ENCODE results near the gene IGSF6. TPM values are rescaled to one million over a fixed set of nuclear protein-coding genes. Genes with fewer than 3 reads are reported as not detected.
A peak's percentile ranks its signal among the peaks of the same experiment; 100 is the strongest.

The IGSF6 gene
- total RNA-seq, 1 donor from 2014 or later, result 0.74 TPM

- peak overlapping the region; percentile 49 for H3K27ac ChIP-seq
- no peaks in the 10 kb centered on the region for H3K27me3 ChIP-seq
- intact Hi-C loops (cut with DNase I), result no loop called here
- peaks cover 18% of the 10 kb centered on the region for H3K4me1 ChIP-seq
- TF ChIP-seq POLR2AphosphoS5 (IDR thresholded peaks at IDR 0.05; ENCODE audit: insufficient read depth in 1 of 2, low read depth in 1 of 2), result no peak
- no peak for TF ChIP-seq CTCF (IDR thresholded peaks at IDR 0.05)
- TF ChIP-seq POLR2A (IDR thresholded peaks at IDR 0.05), result no peak
- no peak overlapping the region for H3K4me3 ChIP-seq
- no peak for DNase-seq (ENCODE audit: extremely low spot score in 2 of 2)
- peaks cover 0 to 5% of the 10 kb centered on the region in 2 donors for H3K36me3 ChIP-seq
- no peaks in the 10 kb centered on the region for H3K9me3 ChIP-seq
Observed at GRCh38 chr16:21646091-21646490, 6.3 kb downstream of the IGSF6 start.

GRCh38 chr16:21645261-21645721 is 7.1 kb downstream of the IGSF6 start:
- peak overlapping the region; percentile 49 for H3K27ac ChIP-seq
- intact Hi-C loops (cut with DNase I), result no loop called here
- no peaks in the 10 kb centered on the region for H3K27me3 ChIP-seq
- H3K36me3 ChIP-seq, result peaks cover 0 to 5% of the 10 kb centered on the region in 2 donors
- TF ChIP-seq POLR2AphosphoS5 (IDR thresholded peaks at IDR 0.05; ENCODE audit: insufficient read depth in 1 of 2, low read depth in 1 of 2) (no peak), POLR2A (IDR thresholded peaks at IDR 0.05) (no peak), CTCF (IDR thresholded peaks at IDR 0.05) (no peak)
- H3K9me3 ChIP-seq, result no peaks in the 10 kb centered on the region
- no peak for DNase-seq (ENCODE audit: extremely low spot score in 2 of 2)
- peaks cover 18% of the 10 kb centered on the region for H3K4me1 ChIP-seq
- H3K4me3 ChIP-seq, result peak overlapping the region in 1 of 2 donors; percentile 22

- Histone ChIP-seq H3K27ac (no peak overlapping the region), H3K4me1 (peaks cover 18% of the 10 kb centered on the region), H3K27me3 (no peaks in the 10 kb centered on the region), H3K36me3 (peaks cover 0 to 5% of the 10 kb centered on the region in 2 donors), H3K4me3 (no peak overlapping the region), H3K9me3 (no peaks in the 10 kb centered on the region)
- DNase-seq (ENCODE audit: extremely low spot score in 2 of 2), result no peak
- TF ChIP-seq POLR2A (IDR thresholded peaks at IDR 0.05) (no peak), CTCF (IDR thresholded peaks at IDR 0.05) (no peak), POLR2AphosphoS5 (IDR thresholded peaks at IDR 0.05; ENCODE audit: insufficient read depth in 1 of 2, low read depth in 1 of 2) (no peak)
- intact Hi-C loops (cut with DNase I), result no loop called here
Observed at GRCh38 chr16:21644674-21645073, 7.7 kb downstream of the IGSF6 start.

GRCh38 chr16:21643785-21644184 is 8.6 kb downstream of the IGSF6 start:
- intact Hi-C loops (cut with DNase I), result no loop called here
- H3K4me1 ChIP-seq, result peaks cover 18% of the 10 kb centered on the region

More at GRCh38 chr16:21643785-21644184, 8.6 kb downstream of the IGSF6 start:
- no peaks in the 10 kb centered on the region for H3K9me3 ChIP-seq
- H3K4me3 ChIP-seq, result no peak overlapping the region
- TF ChIP-seq POLR2A (IDR thresholded peaks at IDR 0.05), result no peak
- TF ChIP-seq POLR2AphosphoS5 (IDR thresholded peaks at IDR 0.05; ENCODE audit: insufficient read depth in 1 of 2, low read depth in 1 of 2), result no peak
- no peak for TF ChIP-seq CTCF (IDR thresholded peaks at IDR 0.05)
- H3K27ac ChIP-seq, result no peak overlapping the region
- peaks cover 0 to 5% of the 10 kb centered on the region in 2 donors for H3K36me3 ChIP-seq
- no peak for DNase-seq (ENCODE audit: extremely low spot score in 2 of 2)
- H3K27me3 ChIP-seq, result no peaks in the 10 kb centered on the region

Measured in vagina (tissue), 2 donors.